NCI-H526 treated with DMSO at 0.1 percent for 48 hours (cell line): ENCODE measurements around the gene CKAP2L.
"Not testable (repeated sequence)": the region's sequence is repeated elsewhere in the genome, so short reads cannot be mapped to it uniquely, and the experiment has no call there.

ENCODE experiments used
- DNase-seq: peaks from one replicate; lab custom pipeline; 2025; lab: John Stamatoyannopoulos, UW

CKAP2L gene

GRCh38 chr2:112726487-112727190 lies 37.8 kb downstream of the CKAP2L start:
- DNase-seq: peak; percentile 68

- DNase-seq: no peak
Measured at GRCh38 chr2:112725545-112726457, 38.6 kb downstream of the CKAP2L start.

GRCh38 chr2:112724591-112725525 lies 39.6 kb downstream of the CKAP2L start:
- peak; percentile 1 for DNase-seq

- no peak for DNase-seq
Measured at GRCh38 chr2:112723995-112724394, 40.4 kb downstream of the CKAP2L start.

- DNase-seq: no peak
Measured at GRCh38 chr2:112723547-112723940, 40.9 kb downstream of the CKAP2L start.

GRCh38 chr2:112722816-112723546 lies 41.4 kb downstream of the CKAP2L start:
- DNase-seq: no peak

- no peak for DNase-seq
Measured at GRCh38 chr2:112721819-112722522, 42.4 kb downstream of the CKAP2L start.

GRCh38 chr2:112720785-112721184 lies 43.6 kb downstream of the CKAP2L start, which contains the start of gene NT5DC4:
NT5DC4 (plus strand) TSS chr2:112721020; CDS start chr2:112721080, 60 bp downstream.
- no peak for DNase-seq

GRCh38 chr2:112718863-112719370 lies 45.5 kb downstream of the CKAP2L start:
- no peak for DNase-seq

- not testable (repeated sequence) for DNase-seq
Measured at GRCh38 chr2:112716826-112717352, 47.5 kb downstream of the CKAP2L start.

- not testable (repeated sequence) for DNase-seq
Measured at GRCh38 chr2:112716094-112716493, 48.3 kb downstream of the CKAP2L start.

- no peak for DNase-seq
Measured at GRCh38 chr2:112714836-112715631, 49.4 kb downstream of the CKAP2L start.

- DNase-seq: no peak
Measured at GRCh38 chr2:112714331-112714730, 50.1 kb downstream of the CKAP2L start.

- no peak for DNase-seq
Measured at GRCh38 chr2:112713926-112714325, 50.5 kb downstream of the CKAP2L start.

GRCh38 chr2:112713585-112713925 lies 50.9 kb downstream of the CKAP2L start:
- no peak for DNase-seq

GRCh38 chr2:112712903-112713584 lies 51.4 kb downstream of the CKAP2L start:
- DNase-seq: no peak

- DNase-seq: no peak
Measured at GRCh38 chr2:112712465-112712864, 51.9 kb downstream of the CKAP2L start.

- no peak for DNase-seq
Measured at GRCh38 chr2:112710956-112711750, 53.3 kb downstream of the CKAP2L start.
